ENCODE measurements around the gene CDK18.

GRCh38 chr1:205474571-205474970 is 29.9 kb upstream of the CDK18 start:
- TF ChIP-seq CTCF (IDR thresholded peaks at IDR 0.05; ENCODE audit: low read depth, low read length) (no peak), EZH2phosphoT487 (IDR thresholded peaks at IDR 0.05; ENCODE audit: low read depth) (no peak)

Measured in OCI-LY3 (cell line).